Fibroblast of pulmonary artery (primary cell): Measurements from ENCODE around the gene ZNF766.

Source experiments
- DNase-seq: peaks from one replicate; pipeline ENCODE4 v3.0.0-alpha.2; 2010; ENCODE audit warnings: low read depth
- H3K4me3 ChIP-seq: replicated peaks from 2 replicates; pipeline ENCODE4 v1.5.1; 2011; ENCODE audit warnings: low read depth, mild to moderate bottlenecking, control low read depth, low read length, moderate library complexity
- CTCF ChIP-seq: IDR thresholded peaks from 2 replicates; pipeline ENCODE4 v1.5.1; 2011; ENCODE audit warnings: mild to moderate bottlenecking, control low read depth, low read length, inconsistent platforms; ENCODE audit errors: missing control alignments

ZNF766 gene

GRCh38 chr19:52269338-52270261, at the start of gene ZNF766:
Gene ZNF766 (plus strand): TSS chr19:52269587. CDS start chr19:52269614, 27 bp downstream.
- peak within 1 kb of the TSS; percentile 94 for H3K4me3 ChIP-seq
- TF ChIP-seq CTCF = no peak
- DNase-seq = peak; percentile 96

- DNase-seq = no peak
- TF ChIP-seq CTCF = no peak
Measured at GRCh38 chr19:52219611-52220010, 49.8 kb upstream of the ZNF766 start.

GRCh38 chr19:52221031-52221430, 48.4 kb upstream of the ZNF766 start:
- no peak overlapping the region for H3K4me3 ChIP-seq
- no peak for DNase-seq
- no peak for TF ChIP-seq CTCF

More at GRCh38 chr19:52219611-52220010, 49.8 kb upstream of the ZNF766 start:
- H3K4me3 ChIP-seq = no peak overlapping the region

GRCh38 chr19:52221831-52222375, 47.5 kb upstream of the ZNF766 start:
- no peak for TF ChIP-seq CTCF
- H3K4me3 ChIP-seq = no peak overlapping the region
- no peak for DNase-seq

GRCh38 chr19:52224211-52224610, 45.2 kb upstream of the ZNF766 start:
- no peak for DNase-seq
- TF ChIP-seq CTCF = no peak

GRCh38 chr19:52226652-52227051, 42.7 kb upstream of the ZNF766 start:
- no peak for DNase-seq
- no peak overlapping the region for H3K4me3 ChIP-seq
- TF ChIP-seq CTCF = no peak

More at GRCh38 chr19:52224211-52224610, 45.2 kb upstream of the ZNF766 start:
- H3K4me3 ChIP-seq = no peak overlapping the region
